ENCODE measurements around the gene TMEM151B. TPM values are rescaled to one million over a fixed set of nuclear protein-coding genes. Genes with fewer than 3 reads are reported as not detected.

TMEM151B gene
- total RNA-seq, 4 donors from 2014 or later = 0.14 to 3.8 (median 1.7) TPM

DNA sequence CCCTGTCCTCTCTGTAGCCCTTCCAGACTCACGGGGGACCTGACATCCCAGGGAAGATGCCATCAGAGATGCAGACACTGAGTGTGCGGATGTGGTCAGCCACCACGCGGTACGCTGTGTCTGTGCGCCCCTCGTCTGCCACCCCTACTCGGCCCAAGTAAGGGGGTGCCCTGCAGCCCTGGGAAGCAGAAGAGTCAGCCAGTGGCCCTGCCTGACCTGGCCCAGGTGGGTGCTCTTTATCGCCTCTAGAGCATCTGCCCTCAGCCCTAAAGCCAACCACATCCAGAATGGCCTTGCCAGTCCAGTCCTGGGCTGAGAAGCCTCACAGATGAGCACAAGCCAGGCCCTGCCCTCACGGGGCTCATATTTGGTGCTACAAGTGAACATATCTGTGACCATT, 37.0 kb downstream of the TMEM151B start:
- Histone ChIP-seq H3K9me3 (no peaks in the 10 kb centered on the region), H3K27me3 (no peaks in the 10 kb centered on the region), H3K4me3 (no peak overlapping the region), H3K27ac (no peak overlapping the region), H3K4me1 (peaks cover 0 to 12% (median 6%) of the 10 kb centered on the region in 4 donors), H3K36me3 (peaks cover 0 to 37% (median 9%) of the 10 kb centered on the region in 4 donors)
- in situ Hi-C loops (cut with MboI; ENCODE audit: low pct_ligation_motif_present in 1 of 4, low pct_unique_long_range_greater_than_20kb in 1 of 4, low sequenced_read_pairs in 3 of 4) (no loop called here), intact Hi-C loops (cut with DNase I; ENCODE audit: low total_unique reads) (no loop called here)
- TF ChIP-seq POLR2AphosphoS5 (IDR thresholded peaks at IDR 0.05) (no peak), EP300 (IDR thresholded peaks at IDR 0.05; ENCODE audit: low read depth) (no peak), POLR2A (IDR thresholded peaks at IDR 0.05) (no peak)
- TF ChIP-seq, protein P1, sequence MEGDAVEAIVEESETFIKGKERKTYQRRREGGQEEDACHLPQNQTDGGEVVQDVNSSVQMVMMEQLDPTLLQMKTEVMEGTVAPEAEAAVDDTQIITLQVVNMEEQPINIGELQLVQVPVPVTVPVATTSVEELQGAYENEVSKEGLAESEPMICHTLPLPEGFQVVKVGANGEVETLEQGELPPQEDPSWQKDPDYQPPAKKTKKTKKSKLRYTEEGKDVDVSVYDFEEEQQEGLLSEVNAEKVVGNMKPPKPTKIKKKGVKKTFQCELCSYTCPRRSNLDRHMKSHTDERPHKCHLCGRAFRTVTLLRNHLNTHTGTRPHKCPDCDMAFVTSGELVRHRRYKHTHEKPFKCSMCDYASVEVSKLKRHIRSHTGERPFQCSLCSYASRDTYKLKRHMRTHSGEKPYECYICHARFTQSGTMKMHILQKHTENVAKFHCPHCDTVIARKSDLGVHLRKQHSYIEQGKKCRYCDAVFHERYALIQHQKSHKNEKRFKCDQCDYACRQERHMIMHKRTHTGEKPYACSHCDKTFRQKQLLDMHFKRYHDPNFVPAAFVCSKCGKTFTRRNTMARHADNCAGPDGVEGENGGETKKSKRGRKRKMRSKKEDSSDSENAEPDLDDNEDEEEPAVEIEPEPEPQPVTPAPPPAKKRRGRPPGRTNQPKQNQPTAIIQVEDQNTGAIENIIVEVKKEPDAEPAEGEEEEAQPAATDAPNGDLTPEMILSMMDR (IDR thresholded peaks at IDR 0.05) = no peak
- DNase-seq = no peak
- WGBS, 2 donors (ENCODE audit: low coverage in 1 of 2) = 96% methylated on average over 10 of the region's 10 CpGs; no CpG with 5 or more reads in 1 of the 2 donors

DNA sequence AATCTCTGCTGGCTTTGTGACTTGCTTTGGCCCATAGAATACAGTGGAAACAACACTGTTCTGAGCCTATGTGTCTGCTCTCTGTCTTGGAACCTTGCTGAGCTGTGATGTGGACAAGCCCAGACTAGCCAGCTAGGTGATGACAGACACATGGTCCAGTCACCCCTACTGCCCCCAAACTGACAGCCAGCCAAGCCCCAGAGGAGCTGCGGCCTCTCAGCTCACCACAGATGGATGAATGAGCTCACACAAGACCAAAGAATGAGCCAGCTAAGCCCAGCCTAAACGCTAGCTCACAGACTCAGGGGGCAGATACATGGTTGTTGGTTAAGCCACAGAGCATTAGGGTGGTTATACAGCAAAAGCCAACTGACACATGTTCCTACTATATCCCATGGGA, 38.8 kb downstream of the TMEM151B start:
- intact Hi-C loops (cut with DNase I; ENCODE audit: low total_unique reads) = no loop called here
- Histone ChIP-seq H3K4me3 (no peak overlapping the region), H3K27me3 (no peaks in the 10 kb centered on the region), H3K27ac (no peak overlapping the region), H3K4me1 (peaks cover 0 to 17% (median 11%) of the 10 kb centered on the region in 4 donors), H3K36me3 (peaks cover 0 to 20% (median 3%) of the 10 kb centered on the region in 4 donors), H3K9me3 (no peaks in the 10 kb centered on the region)
- DNase-seq = no peak
- TF ChIP-seq EP300 (IDR thresholded peaks at IDR 0.05; ENCODE audit: low read depth) (no peak), POLR2AphosphoS5 (IDR thresholded peaks at IDR 0.05) (no peak), POLR2A (IDR thresholded peaks at IDR 0.05) (no peak)
- TF ChIP-seq, protein P1 (IDR thresholded peaks at IDR 0.05) = no peak
- 81% methylated on average over 2 of the region's 2 CpGs; no CpG with 5 or more reads in 1 of the 2 donors for WGBS, 2 donors (ENCODE audit: low coverage in 1 of 2)
- in situ Hi-C loops (cut with MboI; ENCODE audit: low pct_ligation_motif_present in 1 of 4, low pct_unique_long_range_greater_than_20kb in 1 of 4, low sequenced_read_pairs in 3 of 4) = no loop called here

DNA sequence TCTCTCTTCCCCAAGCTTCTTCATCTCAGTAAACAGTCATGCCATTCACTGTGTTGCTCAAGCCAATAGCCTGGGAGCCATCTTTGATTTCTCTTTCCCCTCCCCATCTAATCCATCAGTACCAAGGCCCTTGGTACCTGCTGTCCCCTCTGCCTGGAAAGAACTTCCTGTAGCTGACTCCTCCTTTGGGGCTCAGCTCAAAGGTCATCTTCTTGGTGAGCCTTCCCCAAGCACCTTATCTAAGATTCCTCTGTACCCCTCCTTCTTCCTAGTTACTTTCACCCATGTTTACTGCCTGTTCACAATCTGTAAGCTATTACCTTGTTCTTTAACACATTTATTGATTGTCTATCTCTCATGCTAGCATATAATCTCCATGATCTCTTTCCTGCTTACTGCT, 39.4 kb downstream of the TMEM151B start:
- DNase-seq = no peak

DNA sequence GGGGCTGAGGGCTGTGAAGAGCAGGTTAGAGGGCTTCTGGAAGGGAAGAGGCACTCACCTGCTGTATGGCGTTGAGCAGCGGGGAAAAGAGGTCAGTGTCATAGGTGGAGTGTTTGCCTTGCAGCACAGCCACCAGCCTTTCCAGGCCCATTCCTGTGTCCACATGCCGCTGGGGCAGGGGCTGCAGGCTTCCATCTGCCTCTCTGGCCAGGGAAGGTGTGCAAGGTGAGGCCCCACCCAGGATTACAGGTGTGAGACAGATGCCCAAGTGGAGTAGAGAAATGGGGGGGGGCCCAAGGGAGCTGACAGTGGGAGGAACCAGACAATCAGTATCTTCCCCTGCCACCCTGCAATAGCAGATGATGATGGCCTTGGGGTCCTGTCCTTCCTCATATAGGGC, 40.0 kb downstream of the TMEM151B start:
- H3K27ac ChIP-seq = peak overlapping the region in 1 of 4 donors; percentile 8

More for the DNA sequence above, 39.4 kb downstream of the TMEM151B start:
- peaks cover 0 to 15% (median under 1%) of the 10 kb centered on the region in 4 donors for H3K36me3 ChIP-seq
- TF ChIP-seq POLR2A (IDR thresholded peaks at IDR 0.05) = no peak
- TF ChIP-seq, protein P1 (IDR thresholded peaks at IDR 0.05) = no peak
- no peak for TF ChIP-seq EP300 (IDR thresholded peaks at IDR 0.05; ENCODE audit: low read depth)
- no peak for TF ChIP-seq POLR2AphosphoS5 (IDR thresholded peaks at IDR 0.05)
- H3K9me3 ChIP-seq = no peaks in the 10 kb centered on the region
- no peaks in the 10 kb centered on the region for H3K27me3 ChIP-seq
- H3K4me1 ChIP-seq = peaks cover 0 to 17% (median 11%) of the 10 kb centered on the region in 4 donors
- peak overlapping the region in 1 of 4 donors; percentile 8 for H3K27ac ChIP-seq
- no peak overlapping the region for H3K4me3 ChIP-seq
- in situ Hi-C loops (cut with MboI; ENCODE audit: low pct_ligation_motif_present in 1 of 4, low pct_unique_long_range_greater_than_20kb in 1 of 4, low sequenced_read_pairs in 3 of 4) = no loop called here
- intact Hi-C loops (cut with DNase I; ENCODE audit: low total_unique reads) = no loop called here

More for the DNA sequence above, 40.0 kb downstream of the TMEM151B start:
- H3K4me3 ChIP-seq = no peak overlapping the region
- peaks cover 0 to 15% (median 0%) of the 10 kb centered on the region in 4 donors for H3K36me3 ChIP-seq
- WGBS, 2 donors (ENCODE audit: low coverage in 1 of 2) = 98 to 100% methylated on average over 2 to 3 of the region's 3 CpGs
- no peaks in the 10 kb centered on the region for H3K9me3 ChIP-seq
- H3K27me3 ChIP-seq = no peaks in the 10 kb centered on the region
- no peak for TF ChIP-seq POLR2AphosphoS5 (IDR thresholded peaks at IDR 0.05)
- TF ChIP-seq POLR2A (IDR thresholded peaks at IDR 0.05) = no peak
- TF ChIP-seq, protein P1 (IDR thresholded peaks at IDR 0.05) = no peak
- no peak for TF ChIP-seq EP300 (IDR thresholded peaks at IDR 0.05; ENCODE audit: low read depth)
- DNase-seq = no peak
- in situ Hi-C loops (cut with MboI; ENCODE audit: low pct_ligation_motif_present in 1 of 4, low pct_unique_long_range_greater_than_20kb in 1 of 4, low sequenced_read_pairs in 3 of 4) (no loop called here), intact Hi-C loops (cut with DNase I; ENCODE audit: low total_unique reads) (no loop called here)
- peaks cover 0 to 17% (median 11%) of the 10 kb centered on the region in 4 donors for H3K4me1 ChIP-seq

All from transverse colon (tissue), 4 donors.